SJSA1 (cell line): ENCODE results near the gene ATP6V0A1. TPM values are rescaled to one million over a fixed set of nuclear protein-coding genes. Genes with fewer than 3 reads are reported as not detected.
A peak's percentile ranks its signal among the peaks of the same experiment; 100 is the strongest.
"Not testable (repeated sequence)": the region's sequence is repeated elsewhere in the genome, so short reads cannot be mapped to it uniquely, and the experiment has no call there.

ENCODE experiments used
- DNase-seq, 2 experiments: peaks; one replicate each; pipeline ENCODE4 v3.0.0-alpha.2; 2015 to 2020; ENCODE audit warnings: low spot score in 2 of 2, low read depth in 1 of 2
- H3K27ac ChIP-seq: fragments of 250-450 bp; sonication (Bioruptor Pico); 2 replicates; pipeline ENCODE4 v1.5.1; 2020; ENCODE audit warnings: mild to moderate bottlenecking, moderate library complexity
- H3K27me3 ChIP-seq: fragments of 250-450 bp; sonication (Bioruptor Pico); replicated peaks from 2 replicates; pipeline ENCODE4 v1.5.1; 2020; ENCODE audit warnings: mild to moderate bottlenecking, moderate library complexity
- H3K36me3 ChIP-seq: fragments of 250-450 bp; sonication (Bioruptor Pico); 2 replicates; pipeline ENCODE4 v1.5.1; 2020; ENCODE audit warnings: mild to moderate bottlenecking
- H3K4me1 ChIP-seq: fragments of 250-450 bp; sonication (Bioruptor Pico); replicated peaks from 2 replicates; pipeline ENCODE4 v1.6.1; 2021; ENCODE audit warnings: mild to moderate bottlenecking
- H3K4me3 ChIP-seq: fragments of 250-450 bp; sonication (Bioruptor Pico); 2 replicates; pipeline ENCODE4 v1.5.1; 2020; ENCODE audit warnings: mild to moderate bottlenecking
- H3K9me3 ChIP-seq: fragments of 250-450 bp; sonication (Bioruptor Pico); replicated peaks from 2 replicates; pipeline ENCODE4 v1.5.1; 2020; ENCODE audit warnings: mild to moderate bottlenecking
- total RNA-seq: library from RNA; depleted of rRNA; stranded (reverse); fragments of >200 nt; shearing (Covaris generic); gene quantifications from 2 replicates; pipeline ENCODE4 v1.2.3, GENCODE V29; 2014

Gene ATP6V0A1
- total RNA-seq, 1 experiment from 2014 or later = 14.8 TPM

DNA sequence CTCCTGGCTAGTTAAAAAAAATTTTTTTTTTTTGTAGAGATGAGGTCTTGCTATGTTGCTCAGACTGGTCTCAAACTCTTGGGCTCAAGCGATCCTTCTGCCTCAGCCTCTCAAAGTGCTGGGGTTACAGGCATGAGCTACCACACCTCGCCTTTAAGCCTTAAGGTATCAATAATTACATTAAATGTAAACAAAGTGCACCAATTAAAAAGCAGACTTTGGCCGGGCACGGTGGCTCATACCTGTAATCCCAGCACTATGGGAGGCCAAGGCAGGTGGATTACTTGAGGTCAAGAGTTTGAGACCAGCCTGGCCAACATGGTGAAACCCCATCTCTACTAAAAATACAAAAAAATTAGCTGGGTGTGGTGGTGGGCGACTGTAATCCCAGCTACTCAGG is 7.4 kb upstream of the ATP6V0A1 start:
- not testable (repeated sequence) for DNase-seq, H3K4me1 ChIP-seq, H3K27me3 ChIP-seq, H3K9me3 ChIP-seq, H3K36me3 ChIP-seq, H3K4me3 ChIP-seq, H3K27ac ChIP-seq

DNA sequence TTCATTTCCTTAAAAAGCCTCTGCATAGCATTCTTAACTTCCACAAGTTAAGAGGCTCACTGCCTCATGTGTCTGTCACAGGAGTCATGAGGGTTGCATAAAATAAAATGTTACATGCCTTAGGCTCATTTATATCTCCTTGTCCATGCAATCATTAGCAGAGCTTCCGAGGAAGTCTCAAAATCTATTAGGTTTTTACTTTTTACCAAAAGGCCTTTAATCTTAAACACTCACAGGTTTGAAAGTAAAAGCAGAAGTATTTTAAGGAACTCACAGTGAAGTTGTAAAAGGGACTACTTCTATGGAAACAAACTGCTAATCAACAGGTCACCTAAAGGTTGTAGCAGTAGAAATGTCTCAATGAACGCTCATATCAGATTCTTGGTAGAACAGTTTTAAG is 5.2 kb upstream of the ATP6V0A1 start:
- Histone ChIP-seq H3K36me3 (no peaks in the 10 kb centered on the region), H3K4me3 (no peak overlapping the region)
- DNase-seq = no peak

DNA sequence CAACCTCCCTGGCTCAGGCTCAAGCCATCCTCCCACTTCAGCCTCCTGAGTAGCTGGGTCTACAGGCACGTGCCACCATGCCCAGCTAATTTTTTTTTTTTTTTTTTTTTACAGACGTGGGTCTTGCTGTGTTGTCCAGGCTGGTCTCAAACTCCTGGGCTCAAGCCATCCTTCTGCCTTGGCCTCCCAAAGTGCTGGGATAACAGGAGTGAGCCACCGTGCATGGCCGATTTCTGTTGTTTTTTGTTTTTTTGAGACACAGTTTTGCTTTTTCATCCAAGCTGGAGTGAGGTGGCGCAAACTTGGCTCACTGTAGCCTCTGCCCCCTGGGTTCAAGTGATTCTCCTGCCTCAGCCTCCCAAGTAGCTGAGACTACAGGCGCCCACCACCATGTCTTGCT is 3.7 kb upstream of the ATP6V0A1 start:
- H3K27ac ChIP-seq, H3K36me3 ChIP-seq, DNase-seq, H3K27me3 ChIP-seq, H3K4me1 ChIP-seq, H3K4me3 ChIP-seq, H3K9me3 ChIP-seq: not testable (repeated sequence)

More for the DNA sequence above, 5.2 kb upstream of the ATP6V0A1 start:
- Histone ChIP-seq H3K9me3 (no peaks in the 10 kb centered on the region), H3K27me3 (no peaks in the 10 kb centered on the region), H3K27ac (no peak overlapping the region), H3K4me1 (no peaks in the 10 kb centered on the region)

DNA sequence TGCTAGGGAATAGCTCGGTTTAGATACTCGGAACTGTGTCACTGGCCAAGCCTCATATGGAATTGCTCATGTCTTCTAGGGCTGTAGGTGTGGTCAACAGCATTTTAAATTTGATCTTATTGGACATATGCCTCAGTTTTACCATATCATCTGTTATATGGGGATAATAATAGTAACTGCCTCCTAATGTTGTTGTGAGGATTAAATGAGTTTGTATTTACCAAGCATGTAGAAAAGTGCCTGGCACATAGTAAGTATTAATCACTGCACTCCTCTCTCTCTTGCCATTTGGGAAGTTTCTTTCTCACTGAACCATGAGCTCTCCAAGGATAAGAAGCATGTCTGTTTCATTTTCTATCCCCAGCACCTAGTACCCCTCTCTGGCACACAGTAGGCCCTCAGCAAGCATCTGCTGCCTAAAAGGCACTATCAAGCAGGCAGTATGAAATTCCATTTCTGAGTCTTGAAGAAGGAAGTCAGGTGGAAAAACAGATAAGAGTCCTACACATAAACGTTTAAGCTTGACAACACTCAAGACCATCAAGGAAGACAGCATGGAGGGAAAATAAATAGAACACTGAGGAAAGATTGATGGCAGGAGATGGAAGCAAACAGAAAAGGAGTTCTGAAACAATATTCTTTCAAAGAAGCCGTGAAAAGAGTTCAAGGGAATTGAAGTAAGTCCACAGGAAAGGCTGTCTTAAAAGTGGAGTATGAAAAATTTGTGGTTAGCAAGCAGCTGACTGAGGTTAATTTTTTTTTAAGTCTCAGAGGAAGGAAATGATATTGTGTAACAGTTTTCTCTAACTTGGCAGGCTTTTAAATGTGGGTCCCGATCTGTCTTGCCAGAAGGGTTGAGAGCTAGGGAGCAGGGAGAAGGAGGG is 2.2 kb upstream of the ATP6V0A1 start:
- no peaks in the 10 kb centered on the region for H3K9me3 ChIP-seq
- peaks cover 8% of the 10 kb centered on the region for H3K36me3 ChIP-seq
- no peak for DNase-seq
- no peak overlapping the region for H3K27ac ChIP-seq
- no peaks in the 10 kb centered on the region for H3K27me3 ChIP-seq
- H3K4me3 ChIP-seq = no peak overlapping the region
- H3K4me1 ChIP-seq = peaks cover 17% of the 10 kb centered on the region

DNA sequence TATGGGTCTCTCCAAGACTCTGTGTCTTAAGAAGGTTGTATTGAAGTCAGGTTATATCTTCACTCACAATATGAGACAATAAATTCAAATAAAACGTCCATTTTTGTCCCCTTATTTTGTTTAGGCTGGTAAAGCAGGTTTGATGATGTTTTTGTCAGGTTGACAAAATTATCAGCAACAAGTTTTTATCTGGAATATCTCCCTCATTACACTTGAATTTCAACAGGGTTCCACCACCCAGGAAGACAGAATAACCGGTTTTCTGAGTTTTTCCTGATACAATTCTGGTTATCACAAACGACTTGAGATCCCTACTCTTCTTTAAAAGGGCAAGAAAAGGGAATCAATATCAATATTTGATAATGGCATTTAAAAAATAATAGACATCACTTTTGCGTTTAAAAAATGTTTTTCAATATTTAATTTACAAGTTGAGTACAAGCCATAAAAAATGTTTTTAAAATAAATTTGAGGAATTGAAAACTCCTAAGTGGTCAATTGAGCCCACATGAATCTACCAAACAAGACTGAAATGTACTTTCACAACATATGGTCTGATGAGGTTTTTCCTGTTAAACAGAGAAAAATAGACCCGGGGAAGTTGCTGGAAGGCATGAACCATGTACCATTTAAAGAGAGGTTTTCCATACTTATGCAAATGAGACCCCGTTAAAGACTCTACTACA is 1.4 kb upstream of the ATP6V0A1 start:
- peaks cover 17% of the 10 kb centered on the region for H3K4me1 ChIP-seq
- no peaks in the 10 kb centered on the region for H3K27me3 ChIP-seq
- no peaks in the 10 kb centered on the region for H3K9me3 ChIP-seq
- H3K4me3 ChIP-seq = no peak overlapping the region
- DNase-seq = no peak
- no peak overlapping the region for H3K27ac ChIP-seq
- peaks cover 12% of the 10 kb centered on the region for H3K36me3 ChIP-seq

DNA sequence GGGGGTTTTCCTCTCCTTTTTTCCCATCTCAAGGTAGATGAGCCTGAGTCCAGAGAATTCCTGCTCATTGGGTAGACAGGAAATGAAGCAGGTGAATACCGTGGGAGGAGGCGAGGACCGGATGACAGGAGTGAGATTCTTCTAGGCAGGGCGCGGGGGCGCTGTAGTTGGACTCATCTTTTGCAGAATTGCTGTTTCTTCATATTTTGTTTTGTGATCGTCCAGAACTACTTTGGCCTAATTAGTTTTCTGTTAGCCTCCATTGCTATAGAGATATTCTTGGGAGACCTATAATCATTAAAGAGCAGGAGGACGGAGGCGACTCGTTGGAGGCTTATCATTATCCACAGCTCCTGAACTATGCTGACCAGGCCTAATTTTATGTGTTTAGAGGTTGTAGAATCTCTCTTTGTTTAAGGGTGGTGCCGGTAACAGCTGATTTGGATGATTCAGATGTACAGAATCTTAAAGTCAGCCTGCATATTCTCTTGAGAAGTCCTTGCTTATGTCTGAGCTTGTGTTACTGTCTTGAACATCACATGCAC is 650 bp downstream of the ATP6V0A1 start:
- peak overlapping the region; percentile 23 for H3K27ac ChIP-seq
- peak in 1 of 2 experiments; percentile 58 for DNase-seq
- H3K27me3 ChIP-seq = no peaks in the 10 kb centered on the region
- H3K4me3 ChIP-seq = peak overlapping the region; percentile 48
- no peaks in the 10 kb centered on the region for H3K9me3 ChIP-seq
- peaks cover 19% of the 10 kb centered on the region for H3K36me3 ChIP-seq
- H3K4me1 ChIP-seq = peaks cover 17% of the 10 kb centered on the region

DNA sequence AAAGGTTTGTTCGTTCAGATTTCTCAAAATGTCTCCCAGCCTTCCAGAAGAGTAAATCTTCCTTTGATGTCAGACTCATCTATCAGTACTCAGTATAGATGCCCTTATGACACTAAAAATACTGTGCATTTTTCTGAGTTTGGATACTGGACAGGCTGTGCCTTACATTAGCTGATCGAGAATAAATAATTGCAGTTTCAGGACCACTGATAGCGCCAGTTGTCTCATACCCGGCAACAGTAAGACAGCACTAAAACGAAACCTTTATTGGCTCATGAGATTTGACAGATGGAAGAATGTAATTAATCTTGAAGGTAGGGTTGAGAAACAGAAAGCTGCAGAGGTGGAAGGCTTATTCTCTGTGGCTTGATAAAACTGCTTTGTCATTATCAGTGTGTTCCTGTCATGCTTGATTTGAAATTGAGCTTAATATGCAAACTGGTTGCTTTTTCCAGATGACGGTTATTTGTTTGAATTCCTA is 1.2 kb downstream of the ATP6V0A1 start:
- Histone ChIP-seq H3K27me3 (no peaks in the 10 kb centered on the region), H3K9me3 (no peaks in the 10 kb centered on the region), H3K4me1 (peaks cover 17% of the 10 kb centered on the region), H3K27ac (no peak overlapping the region; the same call in 1 of the 2 replicates), H3K36me3 (peaks cover 19% of the 10 kb centered on the region), H3K4me3 (peak overlapping the region; percentile 48)
- DNase-seq = peak in 1 of 2 experiments; percentile 53

DNA sequence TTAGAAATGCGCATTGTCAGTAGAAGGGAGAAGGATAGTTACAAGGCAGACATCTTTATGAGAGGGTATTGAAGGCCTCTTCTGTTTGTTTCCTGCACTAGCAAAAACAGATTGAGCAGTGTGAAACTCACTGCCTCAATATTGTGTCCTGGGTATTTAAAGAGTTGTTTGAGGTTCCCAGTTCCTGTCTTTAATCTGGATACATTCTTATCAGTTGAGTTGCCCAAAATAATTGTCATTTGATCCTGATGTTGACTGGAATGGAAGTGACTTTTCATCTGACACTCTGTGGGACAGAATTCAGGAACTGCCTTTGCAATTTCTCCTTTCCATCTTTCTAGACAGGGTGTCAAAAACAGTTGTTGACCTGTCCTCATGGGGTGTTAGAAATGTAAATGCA is 1.7 kb downstream of the ATP6V0A1 start:
- DNase-seq = peak in 1 of 2 experiments; percentile 13
- H3K36me3 ChIP-seq = peaks cover 19% of the 10 kb centered on the region
- H3K27ac ChIP-seq = no peak overlapping the region; the same call in 1 of the 2 replicates
- H3K4me3 ChIP-seq = no peak overlapping the region
- no peaks in the 10 kb centered on the region for H3K9me3 ChIP-seq
- H3K4me1 ChIP-seq = peaks cover 17% of the 10 kb centered on the region
- no peaks in the 10 kb centered on the region for H3K27me3 ChIP-seq

DNA sequence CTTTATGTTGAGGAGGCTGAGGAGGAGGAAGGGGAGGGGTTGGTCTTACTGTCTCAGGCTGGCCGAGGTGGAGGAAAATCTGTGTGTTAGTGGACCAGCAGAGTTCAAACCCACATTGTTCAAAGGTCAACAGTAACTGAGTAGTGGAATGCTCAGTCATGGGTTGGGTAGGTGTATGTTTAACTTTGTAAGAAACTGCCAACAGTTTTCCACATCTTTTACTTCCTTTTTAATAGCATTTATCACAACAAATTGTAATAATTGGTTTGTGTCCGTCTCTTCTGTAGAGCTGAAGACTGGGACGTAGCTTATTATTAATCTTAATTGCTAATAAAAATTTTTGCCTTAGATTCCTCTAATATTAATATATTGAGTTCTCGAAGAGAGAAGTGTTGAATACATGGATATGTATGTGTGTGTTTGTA is 5.3 kb downstream of the ATP6V0A1 start:
- Histone ChIP-seq H3K4me1 (peaks cover 26% of the 10 kb centered on the region), H3K36me3 (peaks cover 44% of the 10 kb centered on the region), H3K4me3 (no peak overlapping the region), H3K27me3 (no peaks in the 10 kb centered on the region), H3K27ac (no peak overlapping the region), H3K9me3 (no peaks in the 10 kb centered on the region)
- no peak for DNase-seq

DNA sequence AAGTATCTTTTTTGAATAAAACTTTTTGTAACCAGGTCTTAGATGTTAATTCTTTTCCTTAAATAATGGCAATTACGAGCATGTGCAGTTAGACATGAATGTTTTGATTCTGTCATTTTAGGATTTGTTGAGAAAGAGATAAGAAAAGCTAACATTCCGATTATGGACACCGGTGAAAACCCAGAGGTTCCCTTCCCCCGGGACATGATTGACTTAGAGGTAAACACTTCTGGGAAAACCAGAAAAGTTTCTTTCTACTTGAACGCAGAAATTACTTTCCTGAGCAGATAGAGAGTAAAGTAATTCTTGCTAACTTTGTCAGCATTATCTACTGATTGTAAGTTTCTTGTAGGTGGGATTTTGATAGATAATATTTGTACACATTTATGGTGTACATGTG is 9.2 kb downstream of the ATP6V0A1 start:
- Histone ChIP-seq H3K27ac (no peak overlapping the region), H3K4me3 (no peak overlapping the region), H3K27me3 (no peaks in the 10 kb centered on the region), H3K36me3 (peaks cover 55% of the 10 kb centered on the region), H3K9me3 (no peaks in the 10 kb centered on the region), H3K4me1 (peaks cover 23% of the 10 kb centered on the region)
- no peak for DNase-seq

DNA sequence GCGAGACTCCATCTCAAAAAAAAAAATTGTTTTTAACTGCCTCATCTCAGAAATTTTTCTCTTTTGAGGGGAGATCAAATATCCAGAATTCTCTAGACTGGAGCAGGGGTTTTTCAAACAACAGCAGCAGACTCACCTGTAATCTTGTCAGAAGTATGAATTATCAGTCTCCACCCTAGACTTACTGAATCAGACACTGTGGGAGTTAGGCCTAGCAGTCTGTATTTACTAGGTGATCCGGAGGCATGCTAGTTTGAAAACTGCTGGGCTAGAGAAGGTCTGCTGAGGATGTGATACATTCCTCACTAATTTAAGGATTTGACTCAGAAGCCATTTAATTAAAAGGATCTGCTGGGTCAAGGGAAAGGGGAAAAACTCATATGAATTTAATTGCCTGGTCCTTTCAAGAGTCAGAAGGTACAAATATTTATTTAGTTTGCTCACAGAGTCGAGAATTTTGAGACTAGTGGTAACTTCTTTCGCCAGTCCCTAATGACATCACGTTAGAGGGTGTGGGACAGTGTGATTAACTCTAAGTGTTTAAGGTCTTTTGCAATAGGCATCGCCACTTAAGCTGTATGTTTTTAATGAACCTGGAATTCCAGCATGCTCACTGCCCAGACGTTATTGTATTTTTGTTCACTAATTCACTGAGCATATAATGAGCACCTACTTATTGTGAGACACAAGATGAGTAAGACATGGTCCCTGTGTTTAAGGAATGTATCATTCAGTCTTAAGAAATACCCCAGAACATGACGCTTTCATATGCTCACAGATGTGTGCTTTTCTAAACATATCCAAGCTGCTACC is 14.2 kb downstream of the ATP6V0A1 start:
- peak in 1 of 2 experiments; percentile 40 for DNase-seq
- H3K4me1 ChIP-seq = peaks cover 30% of the 10 kb centered on the region
- H3K27ac ChIP-seq = peak overlapping the region; percentile 54; the same call in 1 of the 2 replicates
- H3K27me3 ChIP-seq = no peaks in the 10 kb centered on the region
- no peaks in the 10 kb centered on the region for H3K9me3 ChIP-seq
- H3K36me3 ChIP-seq = peaks cover 70% of the 10 kb centered on the region
- H3K4me3 ChIP-seq = no peak overlapping the region

DNA sequence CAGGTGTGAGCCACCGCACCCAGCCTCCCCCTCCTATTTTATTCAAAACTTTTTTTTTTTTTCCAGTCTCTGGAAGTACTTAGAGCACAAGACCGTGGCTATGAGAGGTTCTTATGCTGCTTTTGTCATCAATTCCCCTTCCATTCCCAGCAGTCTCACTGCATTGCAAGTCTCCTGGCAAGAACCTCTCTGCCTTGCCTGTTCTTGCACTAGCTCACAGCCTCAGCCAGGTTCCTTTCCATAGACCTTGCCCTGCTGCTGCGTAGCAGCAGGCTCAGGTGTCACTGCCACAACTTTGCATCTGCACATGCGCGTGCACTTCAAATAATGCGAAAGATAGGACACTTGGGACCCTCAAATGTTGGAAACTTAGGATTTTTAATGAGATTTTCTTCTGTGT is 15.6 kb downstream of the ATP6V0A1 start:
- DNase-seq = no peak
- Histone ChIP-seq H3K36me3 (peaks cover 69% of the 10 kb centered on the region), H3K9me3 (no peaks in the 10 kb centered on the region), H3K27me3 (no peaks in the 10 kb centered on the region), H3K27ac (no peak overlapping the region), H3K4me3 (no peak overlapping the region), H3K4me1 (peaks cover 18% of the 10 kb centered on the region)

DNA sequence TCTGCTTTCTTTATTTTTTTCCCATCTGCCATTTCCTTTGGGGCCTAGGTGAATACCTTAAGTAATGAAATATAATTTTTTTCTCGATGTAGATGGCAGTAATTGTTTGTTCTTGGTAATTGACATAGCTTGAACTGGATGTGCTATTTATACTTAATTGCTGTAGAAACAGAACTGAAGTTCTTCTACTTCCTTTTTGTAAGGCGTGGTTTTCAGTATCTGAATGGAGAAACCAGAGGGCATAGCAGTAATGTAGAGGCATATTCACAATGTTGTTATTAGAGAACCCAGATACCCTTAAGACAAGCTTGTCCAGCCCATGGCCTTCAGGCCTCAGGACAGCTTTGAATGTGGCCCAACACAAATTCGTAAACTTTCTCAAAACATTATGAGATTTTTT is 16.4 kb downstream of the ATP6V0A1 start:
- Histone ChIP-seq H3K27ac (no peak overlapping the region), H3K36me3 (peaks cover 65% of the 10 kb centered on the region), H3K4me3 (no peak overlapping the region), H3K4me1 (peaks cover 11% of the 10 kb centered on the region), H3K9me3 (no peaks in the 10 kb centered on the region), H3K27me3 (no peaks in the 10 kb centered on the region)
- no peak for DNase-seq
